Measurements from ENCODE around the gene WFIKKN2.

The WFIKKN2 gene

GRCh38 chr17:50866950-50867362, 31.6 kb downstream of the WFIKKN2 start:
- TF ChIP-seq, protein P1, sequence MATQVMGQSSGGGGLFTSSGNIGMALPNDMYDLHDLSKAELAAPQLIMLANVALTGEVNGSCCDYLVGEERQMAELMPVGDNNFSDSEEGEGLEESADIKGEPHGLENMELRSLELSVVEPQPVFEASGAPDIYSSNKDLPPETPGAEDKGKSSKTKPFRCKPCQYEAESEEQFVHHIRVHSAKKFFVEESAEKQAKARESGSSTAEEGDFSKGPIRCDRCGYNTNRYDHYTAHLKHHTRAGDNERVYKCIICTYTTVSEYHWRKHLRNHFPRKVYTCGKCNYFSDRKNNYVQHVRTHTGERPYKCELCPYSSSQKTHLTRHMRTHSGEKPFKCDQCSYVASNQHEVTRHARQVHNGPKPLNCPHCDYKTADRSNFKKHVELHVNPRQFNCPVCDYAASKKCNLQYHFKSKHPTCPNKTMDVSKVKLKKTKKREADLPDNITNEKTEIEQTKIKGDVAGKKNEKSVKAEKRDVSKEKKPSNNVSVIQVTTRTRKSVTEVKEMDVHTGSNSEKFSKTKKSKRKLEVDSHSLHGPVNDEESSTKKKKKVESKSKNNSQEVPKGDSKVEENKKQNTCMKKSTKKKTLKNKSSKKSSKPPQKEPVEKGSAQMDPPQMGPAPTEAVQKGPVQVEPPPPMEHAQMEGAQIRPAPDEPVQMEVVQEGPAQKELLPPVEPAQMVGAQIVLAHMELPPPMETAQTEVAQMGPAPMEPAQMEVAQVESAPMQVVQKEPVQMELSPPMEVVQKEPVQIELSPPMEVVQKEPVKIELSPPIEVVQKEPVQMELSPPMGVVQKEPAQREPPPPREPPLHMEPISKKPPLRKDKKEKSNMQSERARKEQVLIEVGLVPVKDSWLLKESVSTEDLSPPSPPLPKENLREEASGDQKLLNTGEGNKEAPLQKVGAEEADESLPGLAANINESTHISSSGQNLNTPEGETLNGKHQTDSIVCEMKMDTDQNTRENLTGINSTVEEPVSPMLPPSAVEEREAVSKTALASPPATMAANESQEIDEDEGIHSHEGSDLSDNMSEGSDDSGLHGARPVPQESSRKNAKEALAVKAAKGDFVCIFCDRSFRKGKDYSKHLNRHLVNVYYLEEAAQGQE (IDR thresholded peaks at IDR 0.05; ENCODE audit: insufficient read depth in 1 of 2, low read depth in 2 of 2, low read length in 2 of 2), result no peak
- 0 out of 2 replicates have a peak, but pooled peaks have one; percentile 47 for TF ChIP-seq POLR2AphosphoS5 (IDR thresholded peaks at IDR 0.05; ENCODE audit: low read depth, low read length)
- no peak for TF ChIP-seq SIN3A (IDR thresholded peaks at IDR 0.05; ENCODE audit: borderline replicate concordance, insufficient read depth, low read length)

DNA sequence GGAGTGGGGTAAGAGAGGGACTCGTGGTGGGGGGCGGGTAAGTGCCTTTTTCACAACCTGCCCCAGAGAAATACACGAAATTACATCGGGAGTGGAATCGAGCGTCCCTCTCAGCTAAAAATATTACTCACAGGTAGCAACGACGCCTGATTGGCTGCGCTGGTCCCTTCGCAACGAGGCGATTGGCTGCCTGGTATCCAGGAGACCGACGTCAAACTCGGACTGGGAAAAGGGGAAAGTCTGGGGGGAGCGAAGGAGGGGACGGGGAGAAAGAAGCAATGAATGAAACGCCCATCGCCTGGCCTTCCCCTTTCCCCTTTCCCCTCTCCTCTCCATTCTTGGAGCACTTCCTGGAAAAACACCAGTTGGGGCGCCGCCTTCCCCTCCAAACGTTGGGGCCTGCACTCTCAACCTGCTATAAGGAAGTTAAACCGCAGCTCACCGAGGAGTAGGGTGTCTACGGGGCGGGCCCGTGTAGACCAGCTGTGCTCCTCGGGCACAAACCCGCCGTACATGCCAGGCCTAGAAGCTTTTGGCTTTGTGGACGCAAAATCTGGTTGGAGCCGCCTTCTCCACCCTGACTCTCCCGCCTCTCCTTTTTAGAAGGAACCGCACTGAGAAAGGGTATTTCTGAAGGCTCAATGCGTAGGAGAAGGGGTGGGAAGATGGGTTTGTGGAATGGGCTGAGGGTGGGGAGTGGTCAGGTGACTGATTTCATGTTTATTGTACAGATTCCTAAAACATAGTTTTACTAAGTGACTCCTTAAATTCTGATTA, 32.2 kb downstream of the WFIKKN2 start:
- peak; percentile 83; the same call in 1 of the 2 replicates for TF ChIP-seq SIN3A (IDR thresholded peaks at IDR 0.05; ENCODE audit: borderline replicate concordance, insufficient read depth, low read length)
- TF ChIP-seq TAF1 (IDR thresholded peaks at IDR 0.05; ENCODE audit: borderline replicate concordance, insufficient read depth, low read length), result peak; percentile 15; the same call in 1 of the 2 replicates
- TF ChIP-seq, protein P1 (IDR thresholded peaks at IDR 0.05; ENCODE audit: insufficient read depth in 1 of 2, low read depth in 2 of 2, low read length in 2 of 2), result 0 out of 4 replicates have a peak, but pooled peaks of 1 of the 2 experiments have one; percentile 7
- peak; percentile 66 for TF ChIP-seq POLR2AphosphoS5 (IDR thresholded peaks at IDR 0.05; ENCODE audit: low read depth, low read length)
- TF ChIP-seq FOXP2 (optimal IDR thresholded peaks at IDR 0.05; ENCODE audit: borderline replicate concordance, extremely low read depth, extremely low read length, insufficient read depth), result no peak

- TF ChIP-seq SIN3A (IDR thresholded peaks at IDR 0.05; ENCODE audit: borderline replicate concordance, insufficient read depth, low read length) (no peak), FOXP2 (optimal IDR thresholded peaks at IDR 0.05; ENCODE audit: borderline replicate concordance, extremely low read depth, extremely low read length, insufficient read depth) (no peak), TAF1 (IDR thresholded peaks at IDR 0.05; ENCODE audit: borderline replicate concordance, insufficient read depth, low read length) (no peak), POLR2AphosphoS5 (IDR thresholded peaks at IDR 0.05; ENCODE audit: low read depth, low read length) (no peak)
- TF ChIP-seq, protein P1 (IDR thresholded peaks at IDR 0.05; ENCODE audit: insufficient read depth in 1 of 2, low read depth in 2 of 2, low read length in 2 of 2), result no peak
These were observed 32.7 kb downstream of the WFIKKN2 start for GRCh38 chr17:50868140-50868438.

- TF ChIP-seq, protein P1 (IDR thresholded peaks at IDR 0.05; ENCODE audit: insufficient read depth in 1 of 2, low read depth in 2 of 2, low read length in 2 of 2), result no peak
- no peak for TF ChIP-seq POLR2AphosphoS5 (IDR thresholded peaks at IDR 0.05; ENCODE audit: low read depth, low read length)
- no peak for TF ChIP-seq SIN3A (IDR thresholded peaks at IDR 0.05; ENCODE audit: borderline replicate concordance, insufficient read depth, low read length)
- no peak for TF ChIP-seq FOXP2 (optimal IDR thresholded peaks at IDR 0.05; ENCODE audit: borderline replicate concordance, extremely low read depth, extremely low read length, insufficient read depth)
- no peak for TF ChIP-seq TAF1 (IDR thresholded peaks at IDR 0.05; ENCODE audit: borderline replicate concordance, insufficient read depth, low read length)
These were observed 33.2 kb downstream of the WFIKKN2 start for GRCh38 chr17:50868602-50869001.
